ENCODE data around the gene PRR19.
"Not testable (repeated sequence)": the region's sequence is repeated elsewhere in the genome, so short reads cannot be mapped to it uniquely, and the experiment has no call there.

Gene PRR19

DNA sequence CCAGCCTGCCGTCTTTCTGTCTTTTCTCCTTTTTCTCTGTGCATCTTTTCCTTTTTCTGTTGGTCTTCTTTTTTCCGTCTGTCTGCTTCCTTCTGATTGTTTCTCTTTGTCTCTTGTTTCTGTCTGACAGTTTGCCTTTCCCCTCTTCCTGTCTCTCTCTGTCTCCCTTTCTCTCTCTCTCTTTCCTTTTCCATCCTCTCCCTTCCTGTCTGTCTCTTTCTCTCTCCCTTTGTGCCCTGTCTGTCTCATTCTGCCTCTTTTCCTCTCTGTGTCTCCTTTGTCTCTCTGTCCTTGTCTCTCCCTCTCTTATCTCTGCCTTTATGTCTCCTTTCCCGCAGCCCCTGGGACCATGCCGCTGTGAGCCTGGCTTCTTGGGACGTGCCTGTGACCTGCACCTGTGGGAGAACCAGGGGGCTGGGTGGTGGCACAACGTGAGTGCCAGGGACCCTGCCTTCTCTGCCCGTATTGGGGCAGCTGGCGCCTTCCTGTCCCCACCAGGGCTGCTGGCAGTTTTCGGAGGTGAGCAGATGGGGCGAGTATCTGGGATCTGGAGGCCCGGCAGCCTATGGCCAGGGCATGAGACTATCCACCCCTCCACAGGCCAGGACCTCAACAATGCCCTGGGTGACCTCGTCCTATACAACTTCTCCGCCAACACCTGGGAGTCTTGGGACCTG, 32.9 kb downstream of the PRR19 start:
- no peak for DNase-seq (ENCODE audit: insufficient read length)
- TF ChIP-seq POLR2A (IDR thresholded peaks at IDR 0.05; ENCODE audit: low read depth, low read length) = no peak
- TF ChIP-seq TAF1 (IDR thresholded peaks at IDR 0.05; ENCODE audit: borderline replicate concordance, low read depth, low read length) = no peak
- TF ChIP-seq POLR2AphosphoS5 (IDR thresholded peaks at IDR 0.05; ENCODE audit: low read depth, low read length) = no peak
- FAIRE-seq = no peak

DNA sequence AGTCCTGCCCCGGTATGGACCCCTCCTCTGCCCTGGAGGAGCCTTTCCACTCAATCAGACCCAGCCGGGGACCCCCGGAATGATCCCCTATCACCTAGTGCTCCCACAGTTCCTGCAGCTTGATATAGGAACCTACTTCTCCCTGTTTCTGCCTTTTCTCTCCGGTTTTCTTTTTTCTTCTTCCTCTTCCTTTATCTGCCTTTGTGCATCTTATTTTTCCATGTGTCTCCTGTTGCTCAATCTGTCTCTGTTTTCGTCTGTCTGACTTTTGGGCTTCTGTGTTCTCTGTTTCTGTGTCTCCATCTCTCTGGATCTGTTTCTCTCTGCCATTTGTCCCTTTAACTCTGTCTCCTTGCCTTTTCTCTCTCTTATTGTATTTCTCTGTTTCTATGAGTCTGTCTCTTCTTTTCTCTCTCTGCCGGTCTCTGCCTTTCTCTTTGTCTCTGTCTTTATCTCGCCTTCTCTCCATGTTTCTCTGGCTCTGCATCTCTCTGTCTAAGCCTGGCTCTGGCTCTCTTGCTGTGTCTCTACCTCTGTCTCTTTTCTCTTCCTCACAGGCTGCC, 33.5 kb downstream of the PRR19 start:
- DNase-seq (ENCODE audit: insufficient read length) = no peak
- no peak for TF ChIP-seq TAF1 (IDR thresholded peaks at IDR 0.05; ENCODE audit: borderline replicate concordance, low read depth, low read length)
- TF ChIP-seq POLR2AphosphoS5 (IDR thresholded peaks at IDR 0.05; ENCODE audit: low read depth, low read length) = no peak
- FAIRE-seq = no peak

DNA sequence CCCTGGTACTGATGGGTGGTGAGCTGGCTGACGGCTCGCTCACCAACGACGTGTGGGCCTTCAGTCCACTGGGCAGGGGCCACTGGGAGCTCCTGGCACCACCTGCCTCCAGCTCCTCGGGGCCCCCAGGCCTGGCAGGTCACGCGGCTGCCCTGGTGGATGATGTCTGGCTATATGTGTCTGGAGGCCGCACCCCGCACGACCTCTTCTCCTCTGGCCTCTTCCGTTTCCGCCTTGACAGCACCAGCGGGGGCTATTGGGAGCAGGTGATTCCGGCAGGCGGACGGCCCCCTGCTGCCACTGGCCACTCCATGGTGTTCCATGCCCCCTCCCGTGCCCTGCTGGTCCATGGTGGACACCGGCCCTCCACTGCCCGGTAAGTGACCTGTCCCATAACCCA, 34.0 kb downstream of the PRR19 start:
- no peak for DNase-seq (ENCODE audit: insufficient read length)
- TF ChIP-seq POLR2AphosphoS5 (IDR thresholded peaks at IDR 0.05; ENCODE audit: low read depth, low read length) = no peak
- TF ChIP-seq POLR2A (IDR thresholded peaks at IDR 0.05; ENCODE audit: low read depth, low read length) = no peak
- TF ChIP-seq TAF1 (IDR thresholded peaks at IDR 0.05; ENCODE audit: borderline replicate concordance, low read depth, low read length) = no peak
- no peak for FAIRE-seq

DNA sequence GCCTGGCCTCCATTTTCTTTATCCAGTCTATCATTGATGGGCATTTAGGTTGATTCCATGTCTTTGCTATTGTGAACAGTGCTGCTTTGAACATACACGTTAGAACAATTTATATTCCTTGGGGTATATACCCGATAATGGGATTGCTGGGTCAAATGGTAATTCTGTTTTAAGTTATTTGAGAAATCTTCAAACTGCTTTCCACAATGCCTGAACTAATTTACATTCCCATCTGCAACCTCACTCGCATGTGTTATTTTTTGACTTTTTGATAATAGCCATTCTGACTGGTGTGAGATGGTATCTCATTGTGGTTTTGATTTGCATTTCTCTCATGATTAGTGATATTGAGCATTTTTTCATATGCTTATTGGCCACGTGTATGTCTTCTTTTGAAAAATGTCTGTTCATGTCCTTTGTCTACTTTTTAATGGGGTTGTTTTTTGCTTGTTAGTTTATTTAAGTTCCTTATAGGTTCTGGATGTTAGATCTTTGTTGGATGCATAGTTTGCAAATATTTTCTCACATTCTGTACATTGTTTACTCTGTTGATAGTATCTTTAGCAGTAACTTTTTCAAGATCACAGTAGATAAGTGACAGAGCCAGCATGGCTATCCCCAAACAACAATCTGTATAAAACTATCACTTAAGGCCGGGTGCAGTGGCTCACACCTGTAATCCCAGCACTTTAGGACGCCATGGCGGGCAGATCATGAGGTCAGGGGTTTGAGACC, 37.4 kb downstream of the PRR19 start:
- not testable (repeated sequence) for DNase-seq (ENCODE audit: insufficient read length); FAIRE-seq

DNA sequence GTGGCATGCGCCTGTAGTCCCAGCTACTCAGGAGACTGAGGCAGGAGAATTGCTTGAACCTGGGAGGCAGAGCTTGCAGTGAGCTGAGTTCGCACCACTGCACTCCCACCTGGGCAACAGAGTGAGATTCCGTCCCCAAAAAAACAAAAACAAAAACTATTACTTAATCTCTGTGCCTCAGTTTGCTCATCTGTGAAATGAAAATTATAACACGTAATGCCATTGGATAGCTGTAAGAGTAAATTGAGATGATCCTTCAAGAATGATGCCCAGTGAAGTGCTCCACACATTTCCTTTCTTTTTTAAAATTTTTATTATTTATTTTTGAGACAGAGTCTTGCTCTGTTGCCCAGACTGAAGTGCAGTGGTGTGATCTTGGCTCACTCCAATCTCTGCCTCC, 38.0 kb downstream of the PRR19 start:
- not testable (repeated sequence) for DNase-seq (ENCODE audit: insufficient read length); FAIRE-seq

DNA sequence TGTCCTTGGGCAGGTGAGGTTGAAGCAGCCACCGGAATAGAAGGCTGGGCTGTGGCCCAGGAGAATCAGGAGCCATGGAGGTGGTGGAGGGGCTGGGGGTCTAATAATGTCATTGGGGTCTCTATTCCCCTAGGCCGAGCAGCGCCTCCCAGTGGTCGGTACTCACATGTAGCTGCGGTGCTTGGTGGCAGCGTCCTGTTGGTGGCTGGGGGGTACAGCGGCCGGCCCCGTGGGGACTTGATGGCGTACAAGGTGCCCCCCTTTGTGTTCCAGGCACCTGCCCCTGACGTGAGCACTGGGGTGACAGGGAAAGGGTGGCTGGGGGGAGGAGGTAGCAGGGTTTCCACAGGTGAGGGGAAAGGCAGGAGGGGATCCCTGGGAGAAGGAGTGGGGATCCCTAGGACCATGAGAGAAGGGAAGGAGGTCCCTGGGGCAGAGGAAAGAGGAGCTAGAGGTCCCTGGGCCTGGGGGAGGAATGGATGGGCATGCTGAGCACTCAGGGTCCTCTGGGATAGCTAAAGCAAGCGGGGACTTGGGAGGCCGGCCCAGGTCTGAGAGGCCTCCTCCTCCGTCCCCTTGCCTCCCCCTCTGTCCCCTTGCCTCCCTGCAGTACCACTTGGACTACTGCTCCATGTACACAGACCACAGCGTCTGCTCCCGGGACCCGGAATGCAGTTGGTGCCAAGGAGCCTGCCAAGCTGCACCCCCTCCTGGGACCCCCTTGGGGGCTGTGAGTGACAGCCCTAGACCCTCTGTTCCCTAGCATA, 41.6 kb downstream of the PRR19 start:
- TF ChIP-seq POLR2A (IDR thresholded peaks at IDR 0.05; ENCODE audit: low read depth, low read length) (no peak), TAF1 (IDR thresholded peaks at IDR 0.05; ENCODE audit: borderline replicate concordance, low read depth, low read length) (no peak), POLR2AphosphoS5 (IDR thresholded peaks at IDR 0.05; ENCODE audit: low read depth, low read length) (no peak)
- no peak for FAIRE-seq

DNA sequence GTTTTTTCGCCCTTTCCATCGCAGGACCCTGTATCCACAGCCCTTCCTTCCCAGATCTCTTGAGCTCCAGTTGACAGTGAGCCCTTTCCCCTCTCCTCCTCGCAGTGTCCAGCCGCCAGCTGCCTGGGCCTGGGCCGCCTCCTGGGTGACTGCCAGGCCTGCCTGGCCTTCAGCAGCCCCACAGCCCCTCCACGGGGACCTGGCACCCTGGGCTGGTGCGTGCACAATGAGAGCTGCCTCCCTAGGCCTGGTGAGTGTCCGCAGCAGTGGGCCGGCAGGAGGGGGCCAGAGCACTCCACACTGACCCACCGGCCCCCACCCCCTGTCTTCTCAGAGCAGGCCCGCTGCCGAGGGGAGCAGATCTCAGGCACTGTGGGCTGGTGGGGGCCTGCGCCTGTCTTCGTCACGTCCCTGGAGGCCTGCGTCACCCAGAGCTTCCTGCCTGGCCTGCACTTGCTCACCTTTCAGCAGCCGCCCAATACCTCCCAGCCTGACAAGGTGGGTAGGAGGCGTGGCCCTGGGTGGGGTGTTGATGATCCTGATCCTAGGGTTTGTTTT, 42.5 kb downstream of the PRR19 start:
- FAIRE-seq (no peak), DNase-seq (ENCODE audit: insufficient read length) (no peak)
- TF ChIP-seq TAF1 (IDR thresholded peaks at IDR 0.05; ENCODE audit: borderline replicate concordance, low read depth, low read length) (no peak), POLR2AphosphoS5 (IDR thresholded peaks at IDR 0.05; ENCODE audit: low read depth, low read length) (no peak), POLR2A (IDR thresholded peaks at IDR 0.05; ENCODE audit: low read depth, low read length) (no peak)

More for the DNA sequence above, 41.6 kb downstream of the PRR19 start:
- no peak for DNase-seq (ENCODE audit: insufficient read length)

DNA sequence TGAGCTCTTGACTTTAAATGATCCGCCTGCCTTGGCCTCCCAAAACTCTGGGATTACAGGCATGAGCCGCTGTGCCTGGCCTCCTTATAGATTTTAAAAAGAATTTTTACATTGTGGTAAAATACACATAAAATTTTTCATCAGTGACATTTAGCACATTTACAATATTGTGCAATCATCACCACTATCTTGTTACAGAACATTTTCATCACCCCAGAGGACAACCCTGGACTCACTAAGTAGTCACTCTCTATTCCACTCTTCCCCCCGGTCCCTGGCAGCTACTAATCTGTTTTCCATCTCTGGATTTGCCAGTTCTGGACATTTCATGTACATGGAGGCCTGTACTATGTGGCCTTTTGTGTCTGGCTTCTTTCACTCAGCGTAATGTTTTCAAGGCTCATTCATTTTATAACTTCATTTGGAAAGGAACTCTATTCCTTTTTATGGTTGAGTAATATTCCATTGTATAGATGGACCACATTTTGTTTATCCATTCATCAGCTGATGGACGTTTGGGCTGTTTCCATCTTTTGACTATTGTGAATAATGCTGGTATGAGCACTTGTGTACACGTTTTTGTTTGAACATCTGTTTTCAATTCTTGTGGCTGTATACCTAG, 43.4 kb downstream of the PRR19 start:
- FAIRE-seq = no peak
- no peak for DNase-seq (ENCODE audit: insufficient read length)
- TF ChIP-seq POLR2A (IDR thresholded peaks at IDR 0.05; ENCODE audit: low read depth, low read length) (no peak), TAF1 (IDR thresholded peaks at IDR 0.05; ENCODE audit: borderline replicate concordance, low read depth, low read length) (no peak)

DNA sequence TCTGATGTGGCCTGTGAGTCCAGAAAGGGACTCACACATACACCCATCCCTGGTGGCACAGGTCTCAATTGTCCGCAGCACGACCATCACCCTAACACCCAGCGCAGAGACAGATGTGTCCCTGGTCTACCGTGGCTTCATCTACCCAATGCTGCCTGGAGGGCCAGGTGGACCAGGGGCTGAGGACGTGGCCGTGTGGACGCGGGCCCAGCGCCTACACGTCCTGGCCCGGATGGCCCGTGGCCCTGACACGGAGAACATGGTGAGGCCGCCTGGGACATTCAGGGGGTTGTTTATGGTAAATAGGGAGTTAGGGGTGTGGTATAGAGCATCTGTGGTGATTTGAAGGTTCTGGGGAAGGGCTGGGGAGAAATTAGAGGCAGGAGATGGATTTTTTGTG, 46.3 kb downstream of the PRR19 start:
- TF ChIP-seq TAF1 (IDR thresholded peaks at IDR 0.05; ENCODE audit: borderline replicate concordance, low read depth, low read length) = no peak
- TF ChIP-seq POLR2AphosphoS5 (IDR thresholded peaks at IDR 0.05; ENCODE audit: low read depth, low read length) = no peak
- no peak for TF ChIP-seq POLR2A (IDR thresholded peaks at IDR 0.05; ENCODE audit: low read depth, low read length)
- DNase-seq (ENCODE audit: insufficient read length) = no peak
- no peak for FAIRE-seq

DNA sequence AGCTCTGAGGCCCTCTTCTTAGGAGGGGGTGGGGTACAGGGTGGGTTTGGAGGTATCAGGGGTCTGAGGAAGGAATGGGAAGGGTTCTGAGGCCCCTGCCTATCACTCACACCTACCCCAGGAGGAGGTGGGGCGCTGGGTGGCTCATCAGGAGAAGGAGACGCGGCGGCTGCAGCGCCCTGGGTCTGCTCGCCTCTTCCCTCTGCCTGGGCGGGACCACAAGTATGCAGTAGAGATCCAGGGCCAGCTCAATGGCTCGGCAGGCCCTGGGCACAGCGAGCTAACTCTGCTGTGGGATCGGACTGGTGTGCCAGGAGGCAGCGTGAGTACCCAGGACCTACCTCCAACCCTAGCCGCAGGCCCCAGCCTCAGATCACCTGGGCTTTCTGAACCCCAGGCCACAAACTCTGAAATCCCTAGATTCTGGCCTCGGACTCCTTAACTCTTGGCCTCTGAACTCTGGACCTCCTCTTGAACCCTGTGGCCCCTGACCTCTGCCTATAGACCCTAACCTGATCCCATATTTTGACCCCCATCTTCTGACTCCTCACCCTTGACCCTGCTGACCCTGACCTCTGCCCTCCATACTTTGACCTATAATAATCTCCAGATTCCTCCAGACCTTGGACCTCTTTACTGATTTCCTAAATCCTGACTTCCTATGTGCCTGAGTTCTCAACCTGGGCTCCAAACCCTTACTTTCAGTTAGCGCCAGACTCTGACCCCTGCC, 47.6 kb downstream of the PRR19 start:
- no peak for FAIRE-seq
- no peak for DNase-seq (ENCODE audit: insufficient read length)
- no peak for TF ChIP-seq TAF1 (IDR thresholded peaks at IDR 0.05; ENCODE audit: borderline replicate concordance, low read depth, low read length)

DNA sequence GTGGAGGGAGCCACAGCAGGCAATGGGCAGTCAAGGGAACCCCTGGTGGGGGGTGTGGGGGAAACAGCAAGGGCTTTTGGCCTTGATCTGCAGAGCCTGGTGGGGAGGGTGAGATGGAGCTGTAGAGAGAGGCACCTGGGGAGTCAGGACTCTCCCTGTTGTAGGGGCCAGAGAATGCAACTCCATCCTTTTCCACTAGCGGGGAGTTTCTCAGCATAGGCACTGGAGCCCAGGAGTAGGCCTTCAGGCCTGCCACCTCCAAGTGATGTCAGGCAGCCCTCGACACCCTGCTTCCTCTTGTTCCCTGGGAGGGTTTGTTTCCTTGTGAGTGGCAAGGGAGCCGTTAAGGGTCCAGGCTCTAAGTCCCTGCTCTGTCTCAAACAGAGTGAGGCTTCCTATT, 48.5 kb downstream of the PRR19 start:
- TF ChIP-seq TAF1 (IDR thresholded peaks at IDR 0.05; ENCODE audit: borderline replicate concordance, low read depth, low read length) = no peak
- TF ChIP-seq POLR2AphosphoS5 (IDR thresholded peaks at IDR 0.05; ENCODE audit: low read depth, low read length) = no peak
- no peak for TF ChIP-seq POLR2A (IDR thresholded peaks at IDR 0.05; ENCODE audit: low read depth, low read length)
- DNase-seq (ENCODE audit: insufficient read length) (no peak), FAIRE-seq (no peak)

All from GM12892 (cell line).